Fibroblast of villous mesenchyme (primary cell): Measurements from ENCODE around the gene CD200. TPM values are rescaled to one million over a fixed set of nuclear protein-coding genes. Genes with fewer than 3 reads are reported as not detected.
A peak's percentile ranks its signal among the peaks of the same experiment; 100 is the strongest.

Experiments
- DNase-seq: peaks from one replicate; pipeline ENCODE4 v3.0.0-alpha.2; 2010; ENCODE audit warnings: low read depth
- H3K4me3 ChIP-seq: 2 replicates; pipeline ENCODE4 v1.5.1; 2011; ENCODE audit warnings: low read depth, mild to moderate bottlenecking, low read length
- CTCF ChIP-seq: IDR thresholded peaks from 2 replicates; pipeline ENCODE4 v1.5.1; 2012; ENCODE audit warnings: low read depth, mild to moderate bottlenecking, low read length; ENCODE audit not compliant: insufficient read depth
- total RNA-seq: library from RNA; depleted of rRNA; stranded (reverse); fragments of >200 nt; gene quantifications from 2 replicates; pipeline ENCODE4 v1.2.3, GENCODE V29; 2012

CD200 gene
- total RNA-seq, 1 donor = 1.3 TPM

GRCh38 chr3:112392393-112393359 lies 59.7 kb downstream of the CD200 start:
- no peak for DNase-seq
- H3K4me3 ChIP-seq = no peak overlapping the region
- TF ChIP-seq CTCF = no peak

- DNase-seq = no peak
- TF ChIP-seq CTCF = no peak
- no peak overlapping the region for H3K4me3 ChIP-seq
These were observed 60.4 kb downstream of the CD200 start for GRCh38 chr3:112393360-112393728.

- TF ChIP-seq CTCF = no peak
- H3K4me3 ChIP-seq = no peak overlapping the region
- peak; percentile 79 for DNase-seq
These were observed 61.2 kb downstream of the CD200 start for GRCh38 chr3:112394003-112394640.

GRCh38 chr3:112395181-112395895 lies 62.4 kb downstream of the CD200 start:
- no peak for TF ChIP-seq CTCF
- no peak overlapping the region for H3K4me3 ChIP-seq
- DNase-seq = peak; percentile 67

- no peak for DNase-seq
- no peak for TF ChIP-seq CTCF
- H3K4me3 ChIP-seq = no peak overlapping the region
These were observed 62.9 kb downstream of the CD200 start for GRCh38 chr3:112395896-112396290.

GRCh38 chr3:112397556-112397955 lies 64.6 kb downstream of the CD200 start:
- peak; percentile 45 for DNase-seq
- TF ChIP-seq CTCF = no peak
- H3K4me3 ChIP-seq = no peak overlapping the region
